Measurements from ENCODE around the gene CFAP46.
"Not testable (repeated sequence)": the region's sequence is repeated elsewhere in the genome, so short reads cannot be mapped to it uniquely, and the experiment has no call there.

Gene CFAP46

GRCh38 chr10:132963430-132963960, 21.1 kb upstream of the CFAP46 start:
- in situ Hi-C loops (cut with MboI; ENCODE audit: low sequenced_read_pairs), result no loop called here

DNA sequence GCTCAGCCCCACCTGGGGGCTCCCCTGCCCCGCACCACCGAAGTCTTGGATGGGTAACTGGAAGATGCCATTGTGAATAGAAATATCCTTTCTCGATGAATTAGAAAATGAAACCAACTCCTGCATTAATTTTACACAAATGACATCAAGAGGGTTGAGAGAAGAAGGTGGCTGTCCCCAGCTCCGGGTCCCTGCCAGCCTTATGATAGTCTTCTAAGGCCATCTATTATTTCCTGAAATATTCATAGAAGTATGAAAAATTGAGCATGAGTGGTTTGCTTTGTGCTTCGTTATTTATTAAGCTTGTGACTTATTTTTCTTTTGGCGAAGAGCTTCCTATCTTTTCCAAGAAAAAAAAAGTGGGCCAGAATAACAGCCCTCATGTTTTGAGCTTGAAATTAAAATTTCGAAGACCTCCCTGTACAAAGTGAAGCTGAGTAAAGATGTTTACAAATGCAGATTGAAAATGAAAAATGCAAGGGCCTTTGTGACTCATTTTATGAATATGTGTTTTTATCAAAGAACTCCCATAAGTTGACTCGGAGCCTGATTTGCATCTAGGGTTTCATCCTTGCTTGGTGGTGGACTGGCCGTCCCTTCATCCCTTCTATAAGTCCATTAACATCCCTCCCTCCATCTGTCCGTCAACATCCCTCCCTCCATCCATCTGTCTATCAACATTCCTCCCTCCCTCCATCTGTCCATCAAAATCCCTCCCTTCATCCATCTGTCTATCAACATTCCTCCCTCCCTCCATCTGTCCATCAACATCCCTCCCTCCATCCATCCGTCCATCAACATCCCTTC, 20.5 kb upstream of the CFAP46 start:
- in situ Hi-C loops (cut with MboI; ENCODE audit: low sequenced_read_pairs), result no loop called here

DNA sequence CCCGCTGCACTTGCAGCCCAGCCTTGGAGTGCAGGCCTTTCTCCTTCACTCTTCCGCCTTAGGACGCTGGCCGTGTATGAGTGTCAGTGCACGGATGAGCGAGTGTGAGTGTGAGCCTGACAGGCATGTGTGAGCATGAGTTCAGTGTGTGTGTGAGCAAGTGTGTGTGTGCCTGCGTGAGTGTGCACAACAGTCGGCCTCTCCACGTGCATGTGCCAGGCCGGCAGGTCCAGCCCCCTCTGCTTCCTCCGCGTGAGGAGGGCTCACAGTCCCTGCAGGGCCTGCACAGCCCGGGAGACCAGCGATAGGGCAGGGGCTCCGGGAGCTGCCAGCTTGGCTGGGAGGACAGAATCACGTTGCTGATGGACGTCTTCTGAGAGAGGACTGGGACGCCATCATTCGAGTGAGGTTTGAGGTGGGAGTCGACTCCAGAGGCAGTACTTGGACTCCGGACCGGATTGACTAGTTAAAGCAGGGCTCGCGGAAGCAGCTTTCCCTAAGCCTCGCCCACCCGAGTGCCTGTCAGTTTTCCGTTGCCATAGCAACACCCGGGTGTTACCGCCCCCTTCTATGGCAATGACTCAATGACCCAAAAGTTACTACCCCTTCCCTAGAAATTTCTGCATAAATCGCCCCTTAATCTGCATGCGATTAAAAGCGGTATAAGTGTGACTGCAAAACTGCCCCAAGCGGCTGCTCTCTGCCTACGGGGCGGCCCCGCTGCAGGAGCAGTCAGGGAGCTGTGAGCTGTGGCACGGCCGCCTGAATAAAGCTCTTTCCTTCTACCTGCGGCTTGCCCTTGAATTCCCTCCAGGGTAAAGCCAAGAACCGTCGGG, 19.6 kb upstream of the CFAP46 start:
- in situ Hi-C loops (cut with MboI; ENCODE audit: low sequenced_read_pairs), result no loop called here

DNA sequence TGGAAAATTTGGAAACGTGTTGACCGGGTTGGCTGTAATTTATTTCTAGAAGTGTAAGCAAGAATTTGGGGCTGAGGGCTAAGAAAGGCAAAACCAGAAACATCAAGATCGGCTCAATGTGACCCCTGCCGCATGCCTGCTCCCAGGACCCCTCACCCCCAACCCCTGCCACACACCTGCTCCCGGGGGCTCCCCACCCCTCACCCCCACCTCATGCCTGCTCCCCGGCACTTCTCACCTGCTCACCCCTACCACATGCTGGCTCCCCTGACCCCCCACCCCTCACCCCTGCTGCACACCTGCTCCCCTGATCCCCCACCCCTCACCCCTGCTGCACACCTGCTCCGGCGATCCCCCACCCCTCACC, 19.0 kb upstream of the CFAP46 start:
- in situ Hi-C loops (cut with MboI; ENCODE audit: low sequenced_read_pairs), result no loop called here

DNA sequence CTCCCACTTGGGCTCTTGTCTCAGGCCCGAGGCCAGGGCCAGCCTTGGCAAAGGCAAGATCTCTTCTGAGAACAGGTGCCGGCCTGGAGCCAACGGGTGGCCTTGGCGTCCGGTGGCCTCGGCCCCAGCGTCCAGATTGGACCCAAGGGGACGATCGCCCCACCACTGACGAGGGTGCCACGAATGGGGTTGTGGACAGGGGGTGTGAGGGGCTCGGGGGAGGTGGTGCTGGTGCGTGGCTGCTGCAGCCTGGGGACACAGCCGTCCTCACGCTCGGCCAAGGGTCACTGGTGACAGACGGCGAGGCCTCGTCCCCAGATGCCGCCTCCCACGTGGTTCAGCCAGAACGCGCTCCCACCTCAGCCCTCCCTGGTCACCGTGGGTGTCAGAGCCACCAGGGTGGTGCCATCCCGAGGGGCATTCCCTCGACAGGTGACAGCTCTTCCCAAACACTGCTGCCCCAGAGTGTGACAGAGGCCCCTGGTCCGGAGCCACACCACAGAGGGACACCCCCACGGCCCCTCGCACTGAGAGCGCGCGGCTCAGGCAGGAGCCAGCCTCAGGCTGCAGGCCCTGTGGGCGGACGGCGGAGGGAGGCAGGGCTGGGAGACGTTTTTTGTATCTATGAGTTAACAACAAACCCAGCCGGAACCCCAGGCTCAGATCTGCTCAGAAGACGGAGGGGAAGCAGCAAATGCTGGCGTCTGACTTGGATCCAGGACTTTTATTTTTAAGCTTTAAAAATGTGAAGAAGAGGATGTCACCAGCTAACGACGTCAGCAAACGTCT, 18.5 kb upstream of the CFAP46 start:
- in situ Hi-C loops (cut with MboI; ENCODE audit: low sequenced_read_pairs), result no loop called here

GRCh38 chr10:132960071-132960472, 17.7 kb upstream of the CFAP46 start:
- in situ Hi-C loops (cut with MboI; ENCODE audit: low sequenced_read_pairs), result no loop called here

GRCh38 chr10:132959559-132959961, 17.2 kb upstream of the CFAP46 start:
- in situ Hi-C loops (cut with MboI; ENCODE audit: low sequenced_read_pairs), result no loop called here

GRCh38 chr10:132958883-132959558, 16.7 kb upstream of the CFAP46 start:
- in situ Hi-C loops (cut with MboI; ENCODE audit: low sequenced_read_pairs), result no loop called here

GRCh38 chr10:132957981-132958882, 15.9 kb upstream of the CFAP46 start:
- in situ Hi-C loops (cut with MboI; ENCODE audit: low sequenced_read_pairs), result no loop called here

DNA sequence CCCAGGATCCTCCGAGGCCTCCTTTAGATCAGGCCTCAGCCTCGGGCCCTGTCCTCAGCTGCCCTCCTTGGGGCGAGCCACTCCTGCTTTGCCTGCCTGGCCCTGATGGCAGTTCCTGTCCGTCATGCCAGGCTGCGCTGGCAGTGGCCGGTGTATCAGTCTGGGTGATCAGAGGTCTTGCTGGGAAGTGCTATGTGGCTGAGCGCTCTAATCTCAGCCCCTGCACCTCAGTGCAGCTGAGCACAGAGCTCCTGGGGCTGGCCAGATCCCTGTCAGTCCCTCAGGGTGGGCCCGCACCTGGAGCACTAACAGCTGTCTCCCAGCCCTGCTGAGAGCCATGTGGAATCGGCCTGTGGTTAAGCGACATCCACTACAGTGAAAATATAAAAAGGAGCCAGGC, 14.8 kb upstream of the CFAP46 start:
- in situ Hi-C loops (cut with MboI; ENCODE audit: low sequenced_read_pairs), result no loop called here

- in situ Hi-C loops (cut with MboI; ENCODE audit: low sequenced_read_pairs), result not testable (repeated sequence)
These were observed 13.9 kb upstream of the CFAP46 start for GRCh38 chr10:132956259-132956658.

DNA sequence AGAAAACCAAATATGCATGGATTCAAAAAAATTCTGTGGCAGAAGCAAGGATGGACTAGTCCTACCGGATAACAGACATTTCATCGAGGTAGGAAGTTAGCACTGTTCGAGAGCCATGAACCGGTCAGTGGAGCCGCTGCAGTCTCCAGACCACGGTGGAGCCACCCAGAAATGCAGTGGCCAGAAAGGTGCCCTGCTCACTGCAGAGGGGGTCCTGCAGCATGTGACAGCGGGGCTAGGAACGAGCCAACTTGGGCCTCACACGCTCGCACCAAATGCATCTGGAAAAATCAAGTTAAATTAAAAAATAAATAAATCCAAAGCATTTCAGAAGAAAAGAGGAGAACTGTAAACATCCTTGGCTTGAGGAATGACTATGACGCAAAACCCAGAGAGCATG, 13.1 kb upstream of the CFAP46 start:
- in situ Hi-C loops (cut with MboI; ENCODE audit: low sequenced_read_pairs), result no loop called here

- in situ Hi-C loops (cut with MboI; ENCODE audit: low sequenced_read_pairs), result no loop called here
These were observed 11.1 kb upstream of the CFAP46 start for GRCh38 chr10:132953428-132953827.

GRCh38 chr10:132951926-132952325, 9.6 kb upstream of the CFAP46 start:
- in situ Hi-C loops (cut with MboI; ENCODE audit: low sequenced_read_pairs), result no loop called here

- in situ Hi-C loops (cut with MboI; ENCODE audit: low sequenced_read_pairs), result no loop called here
These were observed 6.0 kb upstream of the CFAP46 start for GRCh38 chr10:132948351-132948750.

DNA sequence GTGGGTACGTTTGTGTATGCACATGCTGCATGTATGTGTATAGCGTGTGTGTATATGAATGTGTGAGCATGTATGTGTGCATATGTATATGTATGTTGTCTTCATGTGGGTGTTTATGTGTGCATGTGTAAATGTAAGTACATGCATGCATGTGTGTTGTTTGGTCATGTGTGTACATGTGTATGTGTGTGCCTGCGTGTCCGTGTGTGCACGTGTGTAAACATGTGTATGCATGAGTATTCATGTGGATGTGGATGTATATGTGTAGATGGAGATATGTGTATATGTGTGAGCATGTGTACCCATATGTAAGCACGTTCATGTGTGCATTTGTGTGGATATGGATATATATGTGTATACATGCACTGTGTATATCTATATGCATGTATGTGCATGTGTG, 5.5 kb upstream of the CFAP46 start:
- in situ Hi-C loops (cut with MboI; ENCODE audit: low sequenced_read_pairs), result no loop called here

- in situ Hi-C loops (cut with MboI; ENCODE audit: low sequenced_read_pairs), result no loop called here
These were observed 4.6 kb upstream of the CFAP46 start for GRCh38 chr10:132946806-132947546.

- in situ Hi-C loops (cut with MboI; ENCODE audit: low sequenced_read_pairs), result no loop called here
These were observed 3.9 kb upstream of the CFAP46 start for GRCh38 chr10:132946311-132946710.

- in situ Hi-C loops (cut with MboI; ENCODE audit: low sequenced_read_pairs), result no loop called here
These were observed 3.5 kb upstream of the CFAP46 start for GRCh38 chr10:132945894-132946255.
